ENCODE data around the gene COL4A5.

DNA sequence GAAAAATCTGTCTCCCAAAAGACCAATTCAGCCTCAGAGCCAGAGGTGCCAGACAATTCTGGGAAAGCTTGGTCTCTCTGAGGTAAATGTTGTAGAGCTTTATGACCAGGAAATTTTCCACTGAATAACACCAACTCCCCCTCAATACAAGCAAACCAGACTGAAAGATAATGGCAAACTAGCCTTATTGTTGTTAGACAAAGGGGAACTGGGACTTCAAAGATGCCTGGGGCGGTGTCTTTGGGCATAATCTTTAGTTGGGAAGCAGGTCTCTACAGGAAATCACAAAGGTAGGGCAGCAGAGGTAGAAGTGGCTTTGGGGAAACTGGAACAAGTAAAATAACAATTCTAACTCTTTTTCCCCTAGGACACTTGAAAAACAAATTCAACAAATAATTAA lies 13.4 kb upstream of the COL4A5 start:
- no peak for TF ChIP-seq KDM5A (IDR thresholded peaks at IDR 0.05; ENCODE audit: low read length)
- TF ChIP-seq, protein P1, sequence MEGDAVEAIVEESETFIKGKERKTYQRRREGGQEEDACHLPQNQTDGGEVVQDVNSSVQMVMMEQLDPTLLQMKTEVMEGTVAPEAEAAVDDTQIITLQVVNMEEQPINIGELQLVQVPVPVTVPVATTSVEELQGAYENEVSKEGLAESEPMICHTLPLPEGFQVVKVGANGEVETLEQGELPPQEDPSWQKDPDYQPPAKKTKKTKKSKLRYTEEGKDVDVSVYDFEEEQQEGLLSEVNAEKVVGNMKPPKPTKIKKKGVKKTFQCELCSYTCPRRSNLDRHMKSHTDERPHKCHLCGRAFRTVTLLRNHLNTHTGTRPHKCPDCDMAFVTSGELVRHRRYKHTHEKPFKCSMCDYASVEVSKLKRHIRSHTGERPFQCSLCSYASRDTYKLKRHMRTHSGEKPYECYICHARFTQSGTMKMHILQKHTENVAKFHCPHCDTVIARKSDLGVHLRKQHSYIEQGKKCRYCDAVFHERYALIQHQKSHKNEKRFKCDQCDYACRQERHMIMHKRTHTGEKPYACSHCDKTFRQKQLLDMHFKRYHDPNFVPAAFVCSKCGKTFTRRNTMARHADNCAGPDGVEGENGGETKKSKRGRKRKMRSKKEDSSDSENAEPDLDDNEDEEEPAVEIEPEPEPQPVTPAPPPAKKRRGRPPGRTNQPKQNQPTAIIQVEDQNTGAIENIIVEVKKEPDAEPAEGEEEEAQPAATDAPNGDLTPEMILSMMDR (IDR thresholded peaks at IDR 0.05; ENCODE audit: control extremely low read depth in 1 of 3, insufficient read depth in 1 of 3, low read depth in 1 of 3, low read length in 3 of 3) = no peak
- no peak for TF ChIP-seq YY1 (IDR thresholded peaks at IDR 0.05; ENCODE audit: low read depth, low read length)
- TF ChIP-seq TBP (IDR thresholded peaks at IDR 0.05; ENCODE audit: low read depth, low read length) = no peak
- no peak for TF ChIP-seq EZH2 (IDR thresholded peaks at IDR 0.05; ENCODE audit: low read depth, low read length, severe bottlenecking)
- TF ChIP-seq RAD21 (IDR thresholded peaks at IDR 0.05 in 1 of 2, conservative IDR thresholded peaks at IDR 0.05 in 1 of 2; ENCODE audit: low read depth in 2 of 2, low read length in 2 of 2) = no peak
- no peak for TF ChIP-seq EGR1 (IDR thresholded peaks at IDR 0.05; ENCODE audit: borderline replicate concordance, low read depth, low read length)
- TF ChIP-seq GABPA (IDR thresholded peaks at IDR 0.05; ENCODE audit: borderline replicate concordance, insufficient read depth, low read length) = no peak
- TF ChIP-seq E2F6 (IDR thresholded peaks at IDR 0.05) = no peak
- TF ChIP-seq CHD2 (IDR thresholded peaks at IDR 0.05; ENCODE audit: low read length) = no peak
- TF ChIP-seq POLR2A (IDR thresholded peaks at IDR 0.05; ENCODE audit: control extremely low read depth in 1 of 2, low read depth in 2 of 2, low read length in 2 of 2) = no peak
- TF ChIP-seq RFX5 (IDR thresholded peaks at IDR 0.05; ENCODE audit: borderline replicate concordance, low read depth, low read length) = no peak
- TF ChIP-seq JUND (IDR thresholded peaks at IDR 0.05; ENCODE audit: low read length) = no peak
- TF ChIP-seq POLR2AphosphoS5 (IDR thresholded peaks at IDR 0.05; ENCODE audit: low read depth, low read length) = no peak

All from H1 (cell line).